ENCODE results near the gene GTPBP10. TPM values are rescaled to one million over a fixed set of nuclear protein-coding genes. Genes with fewer than 3 reads are reported as not detected.

GTPBP10 gene
- total RNA-seq = 20.8 to 25.6 TPM (median 23.8 TPM) in 3 replicates

- H3K9me3 Mint-ChIP-seq = no peaks in the 10 kb centered on the region
- TF ChIP-seq, protein P1, sequence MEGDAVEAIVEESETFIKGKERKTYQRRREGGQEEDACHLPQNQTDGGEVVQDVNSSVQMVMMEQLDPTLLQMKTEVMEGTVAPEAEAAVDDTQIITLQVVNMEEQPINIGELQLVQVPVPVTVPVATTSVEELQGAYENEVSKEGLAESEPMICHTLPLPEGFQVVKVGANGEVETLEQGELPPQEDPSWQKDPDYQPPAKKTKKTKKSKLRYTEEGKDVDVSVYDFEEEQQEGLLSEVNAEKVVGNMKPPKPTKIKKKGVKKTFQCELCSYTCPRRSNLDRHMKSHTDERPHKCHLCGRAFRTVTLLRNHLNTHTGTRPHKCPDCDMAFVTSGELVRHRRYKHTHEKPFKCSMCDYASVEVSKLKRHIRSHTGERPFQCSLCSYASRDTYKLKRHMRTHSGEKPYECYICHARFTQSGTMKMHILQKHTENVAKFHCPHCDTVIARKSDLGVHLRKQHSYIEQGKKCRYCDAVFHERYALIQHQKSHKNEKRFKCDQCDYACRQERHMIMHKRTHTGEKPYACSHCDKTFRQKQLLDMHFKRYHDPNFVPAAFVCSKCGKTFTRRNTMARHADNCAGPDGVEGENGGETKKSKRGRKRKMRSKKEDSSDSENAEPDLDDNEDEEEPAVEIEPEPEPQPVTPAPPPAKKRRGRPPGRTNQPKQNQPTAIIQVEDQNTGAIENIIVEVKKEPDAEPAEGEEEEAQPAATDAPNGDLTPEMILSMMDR (IDR thresholded peaks at IDR 0.05; ENCODE audit: unreplicated experiment) = no peak
- peak within 1 kb of the TSS; percentile 96 for H3K4me3 Mint-ChIP-seq
- peaks cover 15% of the 10 kb centered on the region for H3K4me1 Mint-ChIP-seq
- DNase-seq (ENCODE audit: low spot score in 2 of 2, unreplicated experiment in 2 of 2) = peak; percentile 83 to 95
- H3K27me3 Mint-ChIP-seq (ENCODE audit: low read depth) = no peaks in the 10 kb centered on the region
- H3K27ac Mint-ChIP-seq = peak within 1 kb of the TSS; percentile 98
- no peaks in the 10 kb centered on the region for H3K36me3 Mint-ChIP-seq
These were observed at the start of gene GTPBP10 for GRCh38 chr7:90346336-90347125. Gene GTPBP10, plus strand, starts transcription at chr7:90346716. Its CDS starts 26 bp downstream, at chr7:90346742.

- Mint-ChIP-seq H3K4me1 (peaks cover 9% of the 10 kb centered on the region), H3K27ac (no peak overlapping the region), H3K4me3 (no peak overlapping the region), H3K9me3 (peaks cover 14% of the 10 kb centered on the region), H3K36me3 (peaks cover 5% of the 10 kb centered on the region), H3K27me3 (ENCODE audit: low read depth) (no peaks in the 10 kb centered on the region)
- TF ChIP-seq, protein P1 (IDR thresholded peaks at IDR 0.05; ENCODE audit: unreplicated experiment) = no peak
- DNase-seq (ENCODE audit: low spot score in 2 of 2, unreplicated experiment in 2 of 2) = no peak
These were observed 48.1 kb upstream of the GTPBP10 start for GRCh38 chr7:90298145-90299038.

GRCh38 chr7:90303241-90303640, 43.3 kb upstream of the GTPBP10 start:
- no peak for DNase-seq (ENCODE audit: low spot score in 2 of 2, unreplicated experiment in 2 of 2)

GRCh38 chr7:90309872-90310271, 36.6 kb upstream of the GTPBP10 start:
- no peaks in the 10 kb centered on the region for H3K9me3 Mint-ChIP-seq

More at GRCh38 chr7:90303241-90303640, 43.3 kb upstream of the GTPBP10 start:
- Mint-ChIP-seq H3K4me3 (no peak overlapping the region), H3K4me1 (no peaks in the 10 kb centered on the region), H3K27me3 (ENCODE audit: low read depth) (no peaks in the 10 kb centered on the region), H3K9me3 (no peaks in the 10 kb centered on the region), H3K36me3 (no peaks in the 10 kb centered on the region), H3K27ac (no peak overlapping the region)
- TF ChIP-seq, protein P1 (IDR thresholded peaks at IDR 0.05; ENCODE audit: unreplicated experiment) = no peak

DNA sequence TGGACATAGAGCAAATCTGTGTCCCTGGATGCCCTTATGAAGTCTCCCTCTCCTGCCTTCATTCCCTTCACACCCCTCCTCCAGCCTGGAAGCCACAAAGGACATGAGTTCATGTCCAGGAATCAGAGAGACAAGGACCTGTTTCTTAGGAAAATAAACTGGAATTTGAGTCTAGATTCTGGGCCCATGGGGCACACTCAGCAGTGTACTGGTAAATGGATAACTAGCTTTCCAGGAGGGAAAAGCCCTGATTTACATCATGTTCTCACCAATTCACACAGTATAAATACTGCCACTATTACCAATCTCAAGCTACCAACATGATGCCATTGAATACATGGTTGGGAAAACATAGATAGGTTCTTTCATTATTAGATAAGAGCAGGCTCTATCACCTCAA, 35.3 kb upstream of the GTPBP10 start:
- Mint-ChIP-seq H3K27me3 (ENCODE audit: low read depth) (peaks cover 7% of the 10 kb centered on the region), H3K27ac (no peak overlapping the region), H3K9me3 (no peaks in the 10 kb centered on the region), H3K4me3 (no peak overlapping the region), H3K36me3 (no peaks in the 10 kb centered on the region), H3K4me1 (no peaks in the 10 kb centered on the region)
- no peak for DNase-seq (ENCODE audit: low spot score in 2 of 2, unreplicated experiment in 2 of 2)
- TF ChIP-seq, protein P1 (IDR thresholded peaks at IDR 0.05; ENCODE audit: unreplicated experiment) = no peak

More at GRCh38 chr7:90309872-90310271, 36.6 kb upstream of the GTPBP10 start:
- TF ChIP-seq, protein P1 (IDR thresholded peaks at IDR 0.05; ENCODE audit: unreplicated experiment) = no peak
- Mint-ChIP-seq H3K36me3 (no peaks in the 10 kb centered on the region), H3K27ac (no peak overlapping the region), H3K27me3 (ENCODE audit: low read depth) (no peaks in the 10 kb centered on the region), H3K4me3 (no peak overlapping the region), H3K4me1 (no peaks in the 10 kb centered on the region)
- no peak for DNase-seq (ENCODE audit: low spot score in 2 of 2, unreplicated experiment in 2 of 2)

All from mesothelial cell of epicardium (in vitro differentiated cells).